Measurements from ENCODE around the gene WWP2. TPM values are rescaled to one million over a fixed set of nuclear protein-coding genes. Genes with fewer than 3 reads are reported as not detected.

Gene WWP2
- total RNA-seq, 2 donors from 2014 or later: 83.3 to 102 TPM

Small RNA genes within 50 kb of the gene (microRNA-seq; reads per million reads assigned to microRNA genes)
- gene MIR140: 5,706 to 6,927 reads per million in 2 donors

Other genes with a start within 250 kb of the WWP2 start
- 10 to 100 TPM; 30.2 to 34.9 TPM for gene NFAT5, start 196.4 kb upstream of the WWP2 start, total RNA-seq
- gene NQO1, start 35.8 kb upstream of the WWP2 start, total RNA-seq: 100 to 1,000 TPM in 1 of 2 donors, 10 to 100 TPM in 1; 80.6 to 119 TPM
- 10 to 100 TPM; 35.2 to 37.4 TPM for gene NOB1, start 7.4 kb upstream of the WWP2 start, total RNA-seq
- 1 to 10 TPM; 1.0 to 2.0 TPM for gene CLEC18A, start 189.0 kb downstream of the WWP2 start, total RNA-seq

Measured in left colon (tissue), 2 donors.